ENCODE results near the gene DOCK10.

- no peak for TF ChIP-seq POLR2A (IDR thresholded peaks at IDR 0.05)
- TF ChIP-seq CTCF (IDR thresholded peaks at IDR 0.05) = no peak
Measured at GRCh38 chr2:225032246-225032645, 10.0 kb downstream of the DOCK10 start.

All from stomach (tissue), 4 donors.